ENCODE measurements around the gene PNPLA8. TPM values are rescaled to one million over a fixed set of nuclear protein-coding genes. Genes with fewer than 3 reads are reported as not detected.
"Not testable (repeated sequence)": the region's sequence is repeated elsewhere in the genome, so short reads cannot be mapped to it uniquely, and the experiment has no call there.

The PNPLA8 gene
- total RNA-seq, 2 experiments from 2014 or later: 21.7 to 22.1 TPM

- intact Hi-C loops (cut with micrococcal nuclease): no loop called here
- Mint-ChIP-seq H3K4me3 (peak overlapping the region; percentile 86), H3K27me3 (no peaks in the 10 kb centered on the region), H3K36me3 (peaks cover 4% of the 10 kb centered on the region), H3K4me1 (ENCODE audit: low read depth) (peaks cover 34% of the 10 kb centered on the region), H3K9me3 (no peaks in the 10 kb centered on the region), H3K27ac (peak overlapping the region; percentile 93)
- ChIA-PET POLR2A (interaction anchor here (1.0 to 3.5 kb wide), 4 partner anchors 8 to 70 kb away, joined by 3 to 61 read pairs (median 5); partner anchors contain the start of genes DNAJB9 and THAP5), CTCF (interaction anchor here (0.6 to 1.5 kb wide), 5 partner anchors 28 to 66 kb away, joined by 3 to 6 read pairs (median 5); no protein-coding TSS in a partner anchor)
- no peak for DNase-seq
Measured at GRCh38 chr7:108525327-108525984, 479 bp downstream of the PNPLA8 start.

GRCh38 chr7:108522780-108523179, 3.2 kb downstream of the PNPLA8 start:
- H3K4me1 Mint-ChIP-seq (ENCODE audit: low read depth): peaks cover 42% of the 10 kb centered on the region
- H3K27me3 Mint-ChIP-seq: no peaks in the 10 kb centered on the region
- H3K27ac Mint-ChIP-seq: no peak overlapping the region
- POLR2A ChIA-PET: no interaction called here
- CTCF ChIA-PET: no interaction called here
- no peak overlapping the region for H3K4me3 Mint-ChIP-seq
- intact Hi-C loops (cut with micrococcal nuclease): no loop called here
- DNase-seq: no peak
- peaks cover 27% of the 10 kb centered on the region for H3K36me3 Mint-ChIP-seq
- peaks cover 3% of the 10 kb centered on the region for H3K9me3 Mint-ChIP-seq

GRCh38 chr7:108517951-108518350, 8.0 kb downstream of the PNPLA8 start:
- POLR2A ChIA-PET: interaction anchor here (1.4 kb wide), 1 partner anchor 8 kb away, joined by 7 read pairs; the partner anchor contains the start of gene PNPLA8
- no peak overlapping the region for H3K27ac Mint-ChIP-seq
- peaks cover 33% of the 10 kb centered on the region for H3K4me1 Mint-ChIP-seq (ENCODE audit: low read depth)
- DNase-seq: no peak
- peaks cover 3% of the 10 kb centered on the region for H3K9me3 Mint-ChIP-seq
- H3K27me3 Mint-ChIP-seq: no peaks in the 10 kb centered on the region
- H3K36me3 Mint-ChIP-seq: peaks cover 41% of the 10 kb centered on the region
- intact Hi-C loops (cut with micrococcal nuclease): no loop called here
- CTCF ChIA-PET: interaction anchor here (3.5 kb wide), 1 partner anchor 21 kb away, joined by 16 read pairs; no protein-coding TSS in a partner anchor
- H3K4me3 Mint-ChIP-seq: no peak overlapping the region

- DNase-seq: no peak
- Mint-ChIP-seq H3K36me3 (peaks cover 48% of the 10 kb centered on the region), H3K27ac (no peak overlapping the region), H3K9me3 (peaks cover 3% of the 10 kb centered on the region), H3K4me3 (no peak overlapping the region), H3K4me1 (ENCODE audit: low read depth) (peaks cover 20% of the 10 kb centered on the region), H3K27me3 (no peaks in the 10 kb centered on the region)
- ChIA-PET POLR2A (interaction anchor here (1.4 kb wide), 1 partner anchor 9 kb away, joined by 4 read pairs; no protein-coding TSS in a partner anchor), CTCF (interaction anchor here (3.5 kb wide), 1 partner anchor 19 kb away, joined by 16 read pairs; no protein-coding TSS in a partner anchor)
- intact Hi-C loops (cut with micrococcal nuclease): no loop called here
Measured at GRCh38 chr7:108515630-108516029, 10.3 kb downstream of the PNPLA8 start.

GRCh38 chr7:108515013-108515412, 10.9 kb downstream of the PNPLA8 start:
- CTCF ChIA-PET: interaction anchor here (3.5 kb wide), 1 partner anchor 18 kb away, joined by 16 read pairs; no protein-coding TSS in a partner anchor
- peaks cover 16% of the 10 kb centered on the region for H3K4me1 Mint-ChIP-seq (ENCODE audit: low read depth)

GRCh38 chr7:108511939-108512338, 14.0 kb downstream of the PNPLA8 start:
- DNase-seq: no peak
- CTCF ChIA-PET: interaction anchor here (2.2 kb wide), 1 partner anchor 15 kb away, joined by 13 read pairs; no protein-coding TSS in a partner anchor
- H3K27ac Mint-ChIP-seq: no peak overlapping the region
- intact Hi-C loops (cut with micrococcal nuclease): no loop called here
- peaks cover 7% of the 10 kb centered on the region for H3K4me1 Mint-ChIP-seq (ENCODE audit: low read depth)
- H3K27me3 Mint-ChIP-seq: no peaks in the 10 kb centered on the region
- H3K36me3 Mint-ChIP-seq: peaks cover 24% of the 10 kb centered on the region
- peaks cover 2% of the 10 kb centered on the region for H3K9me3 Mint-ChIP-seq
- POLR2A ChIA-PET: no interaction called here
- H3K4me3 Mint-ChIP-seq: no peak overlapping the region

More at GRCh38 chr7:108515013-108515412, 10.9 kb downstream of the PNPLA8 start:
- intact Hi-C loops (cut with micrococcal nuclease): no loop called here
- H3K27me3 Mint-ChIP-seq: no peaks in the 10 kb centered on the region
- no peak overlapping the region for H3K4me3 Mint-ChIP-seq
- H3K9me3 Mint-ChIP-seq: peaks cover 4% of the 10 kb centered on the region
- DNase-seq: no peak
- H3K36me3 Mint-ChIP-seq: peaks cover 50% of the 10 kb centered on the region
- no peak overlapping the region for H3K27ac Mint-ChIP-seq
- POLR2A ChIA-PET: interaction anchor here (1.4 kb wide), 1 partner anchor 9 kb away, joined by 4 read pairs; no protein-coding TSS in a partner anchor

GRCh38 chr7:108504576-108504975, 21.4 kb downstream of the PNPLA8 start:
- Mint-ChIP-seq H3K36me3 (peaks cover 12% of the 10 kb centered on the region), H3K4me1 (ENCODE audit: low read depth) (peaks cover 11% of the 10 kb centered on the region)
- H3K27ac Mint-ChIP-seq; H3K4me3 Mint-ChIP-seq; POLR2A ChIA-PET; H3K27me3 Mint-ChIP-seq; intact Hi-C loops (cut with micrococcal nuclease); CTCF ChIA-PET; H3K9me3 Mint-ChIP-seq: not testable (repeated sequence)
- peak; percentile 25 for DNase-seq

- Mint-ChIP-seq H3K4me1 (ENCODE audit: low read depth) (peaks cover 11% of the 10 kb centered on the region), H3K9me3 (no peaks in the 10 kb centered on the region), H3K27ac (no peak overlapping the region), H3K36me3 (peaks cover 12% of the 10 kb centered on the region), H3K4me3 (no peak overlapping the region), H3K27me3 (no peaks in the 10 kb centered on the region)
- CTCF ChIA-PET: no interaction called here
- no peak for DNase-seq
- intact Hi-C loops (cut with micrococcal nuclease): no loop called here
- POLR2A ChIA-PET: no interaction called here
Measured at GRCh38 chr7:108503112-108504026, 22.6 kb downstream of the PNPLA8 start.

- intact Hi-C loops (cut with micrococcal nuclease): no loop called here
- DNase-seq: no peak
- Mint-ChIP-seq H3K4me1 (ENCODE audit: low read depth) (peaks cover 9% of the 10 kb centered on the region), H3K27ac (no peak overlapping the region), H3K27me3 (no peaks in the 10 kb centered on the region), H3K4me3 (no peak overlapping the region), H3K36me3 (peaks cover 15% of the 10 kb centered on the region), H3K9me3 (no peaks in the 10 kb centered on the region)
- POLR2A ChIA-PET: no interaction called here
- CTCF ChIA-PET: no interaction called here
Measured at GRCh38 chr7:108499566-108499965, 26.4 kb downstream of the PNPLA8 start.

GRCh38 chr7:108498481-108498880, 27.5 kb downstream of the PNPLA8 start:
- POLR2A ChIA-PET: no interaction called here

GRCh38 chr7:108497082-108497725, 28.7 kb downstream of the PNPLA8 start:
- Mint-ChIP-seq H3K27me3 (no peaks in the 10 kb centered on the region), H3K4me3 (no peak overlapping the region), H3K36me3 (peaks cover 19% of the 10 kb centered on the region), H3K4me1 (ENCODE audit: low read depth) (no peaks in the 10 kb centered on the region), H3K9me3 (no peaks in the 10 kb centered on the region), H3K27ac (no peak overlapping the region)
- ChIA-PET POLR2A (no interaction called here), CTCF (interaction anchor here (0.6 to 2.6 kb wide), 21 partner anchors 10 to 384 kb away, joined by 3 to 17 read pairs (median 6); partner anchors contain the start of gene PNPLA8)
- DNase-seq: peak; percentile 20
- intact Hi-C loops (cut with micrococcal nuclease): loop anchor here (1.0 kb wide), 2 partner anchors 45 to 316 kb away; no protein-coding TSS in a partner anchor

More at GRCh38 chr7:108498481-108498880, 27.5 kb downstream of the PNPLA8 start:
- Mint-ChIP-seq H3K9me3 (no peaks in the 10 kb centered on the region), H3K27me3 (no peaks in the 10 kb centered on the region), H3K27ac (no peak overlapping the region), H3K4me1 (ENCODE audit: low read depth) (peaks cover 3% of the 10 kb centered on the region), H3K4me3 (no peak overlapping the region), H3K36me3 (peaks cover 18% of the 10 kb centered on the region)
- intact Hi-C loops (cut with micrococcal nuclease): no loop called here
- no peak for DNase-seq
- CTCF ChIA-PET: interaction anchor here (0.9 to 2.6 kb wide), 4 partner anchors 14 to 321 kb away, joined by 3 to 13 read pairs (median 4); no protein-coding TSS in a partner anchor
